ENCODE results near the gene PPM1J. TPM values are rescaled to one million over a fixed set of nuclear protein-coding genes. Genes with fewer than 3 reads are reported as not detected.

The PPM1J gene
- total RNA-seq, 1 donor from 2014 or later: 5.2 TPM

DNA sequence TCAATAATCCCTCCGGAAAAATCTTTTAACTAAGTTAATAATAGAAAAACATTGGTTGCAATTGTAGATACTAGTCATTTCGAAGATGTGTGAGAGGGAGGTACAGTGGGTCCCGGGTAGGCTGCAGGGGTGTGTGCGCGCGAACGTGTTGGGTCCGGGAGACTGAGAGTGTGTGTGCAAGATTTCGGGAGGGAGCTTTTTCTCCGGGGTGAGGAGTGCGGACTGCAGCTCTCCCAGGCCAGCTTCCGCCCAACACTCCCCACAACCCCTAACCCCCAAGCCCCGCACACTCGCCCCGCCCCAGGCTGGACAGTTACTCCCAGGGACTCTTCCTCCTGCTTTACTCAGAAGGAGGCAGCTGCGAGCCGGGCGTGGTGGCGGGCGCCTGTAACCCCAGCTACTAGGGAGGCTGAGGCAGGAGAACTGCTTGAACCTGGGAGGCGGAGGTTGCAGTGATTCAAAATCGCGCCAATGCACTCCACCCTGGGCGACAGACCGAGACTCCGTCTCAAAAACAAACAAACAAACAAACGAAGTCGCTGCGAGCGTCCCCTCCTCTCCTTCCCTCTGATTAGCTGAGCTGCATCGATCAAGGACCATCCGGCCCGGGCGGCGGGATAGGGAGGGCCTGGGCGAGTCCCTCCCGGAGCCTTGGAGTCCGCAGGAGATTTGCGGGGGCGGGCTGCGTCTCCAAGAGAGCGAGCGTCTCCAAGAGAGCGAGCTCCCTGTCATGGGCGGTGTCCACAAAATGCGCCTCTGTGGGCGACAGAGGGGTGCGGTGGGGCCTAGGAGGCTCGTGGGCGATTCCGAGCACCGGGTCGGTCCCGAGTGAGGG lies 28.3 kb upstream of the PPM1J start:
- H3K4me1 Mint-ChIP-seq (ENCODE audit: low read depth, unreplicated experiment): no peaks in the 10 kb centered on the region
- Histone ChIP-seq H3K36me3 (ENCODE audit: insufficient read depth, low read length) (no peaks in the 10 kb centered on the region), H3K79me2 (ENCODE audit: insufficient read depth, low read length) (no peaks in the 10 kb centered on the region), H3K27me3 (ENCODE audit: insufficient read depth, low read length) (peaks cover 10% of the 10 kb centered on the region), H3K9ac (ENCODE audit: low read length) (peak overlapping the region; percentile 67), H4K20me1 (ENCODE audit: insufficient read depth, low read length) (no peaks in the 10 kb centered on the region), H2AFZ (ENCODE audit: low read depth, low read length) (peak overlapping the region; percentile 92), H3K4me3 (ENCODE audit: insufficient read depth, low read depth, low read length) (peak overlapping the region; percentile 51), H3K4me1 (ENCODE audit: insufficient read depth, low read length) (peaks cover 6% of the 10 kb centered on the region), H3K27ac (ENCODE audit: low read depth, low read length) (no peak overlapping the region), H3K9me3 (ENCODE audit: insufficient read depth, low read depth, low read length) (no peaks in the 10 kb centered on the region), H3K4me2 (ENCODE audit: low read length) (peak overlapping the region; percentile 92)
- TF ChIP-seq, protein P1, sequence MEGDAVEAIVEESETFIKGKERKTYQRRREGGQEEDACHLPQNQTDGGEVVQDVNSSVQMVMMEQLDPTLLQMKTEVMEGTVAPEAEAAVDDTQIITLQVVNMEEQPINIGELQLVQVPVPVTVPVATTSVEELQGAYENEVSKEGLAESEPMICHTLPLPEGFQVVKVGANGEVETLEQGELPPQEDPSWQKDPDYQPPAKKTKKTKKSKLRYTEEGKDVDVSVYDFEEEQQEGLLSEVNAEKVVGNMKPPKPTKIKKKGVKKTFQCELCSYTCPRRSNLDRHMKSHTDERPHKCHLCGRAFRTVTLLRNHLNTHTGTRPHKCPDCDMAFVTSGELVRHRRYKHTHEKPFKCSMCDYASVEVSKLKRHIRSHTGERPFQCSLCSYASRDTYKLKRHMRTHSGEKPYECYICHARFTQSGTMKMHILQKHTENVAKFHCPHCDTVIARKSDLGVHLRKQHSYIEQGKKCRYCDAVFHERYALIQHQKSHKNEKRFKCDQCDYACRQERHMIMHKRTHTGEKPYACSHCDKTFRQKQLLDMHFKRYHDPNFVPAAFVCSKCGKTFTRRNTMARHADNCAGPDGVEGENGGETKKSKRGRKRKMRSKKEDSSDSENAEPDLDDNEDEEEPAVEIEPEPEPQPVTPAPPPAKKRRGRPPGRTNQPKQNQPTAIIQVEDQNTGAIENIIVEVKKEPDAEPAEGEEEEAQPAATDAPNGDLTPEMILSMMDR (IDR thresholded peaks at IDR 0.05; ENCODE audit: insufficient read depth, low read depth, low read length): no peak
- TF ChIP-seq EZH2 (IDR thresholded peaks at IDR 0.05; ENCODE audit: insufficient read depth, low read length): no peak
- FAIRE-seq (no peak), DNase-seq (ENCODE audit: low read depth) (peak; percentile 13)
- peaks cover 1% of the 10 kb centered on the region for H3K36me3 Mint-ChIP-seq (ENCODE audit: low read depth, unreplicated experiment)
- H3K27ac Mint-ChIP-seq (ENCODE audit: unreplicated experiment): no peak overlapping the region
- H3K27me3 Mint-ChIP-seq (ENCODE audit: low read depth, unreplicated experiment): peaks cover 20% of the 10 kb centered on the region
- H3K4me3 Mint-ChIP-seq (ENCODE audit: unreplicated experiment): no peak overlapping the region
- peaks cover 19% of the 10 kb centered on the region for H3K9me3 Mint-ChIP-seq (ENCODE audit: unreplicated experiment)

DNA sequence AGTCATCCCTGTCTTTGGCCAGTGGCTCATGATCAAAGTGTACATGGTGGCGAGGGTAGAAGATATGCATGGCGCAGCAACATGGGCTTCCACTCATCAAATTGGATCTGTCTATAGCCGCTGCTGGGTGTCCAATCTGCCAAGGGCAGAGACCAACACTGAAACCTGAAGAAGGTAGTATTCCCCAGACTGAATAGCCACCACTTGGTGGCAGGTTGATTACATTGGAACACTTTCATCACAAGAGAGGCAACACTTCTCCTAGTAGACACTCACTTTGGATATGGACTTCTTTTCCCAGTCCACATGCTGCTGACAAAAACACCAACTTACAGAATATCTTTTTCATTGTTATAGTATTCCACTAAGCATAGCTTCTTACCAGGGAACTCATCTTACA lies 22.4 kb upstream of the PPM1J start:
- FAIRE-seq: no peak
- H3K9ac ChIP-seq (ENCODE audit: low read length): no peak overlapping the region
- H3K27ac Mint-ChIP-seq (ENCODE audit: unreplicated experiment): no peak overlapping the region
- H3K4me2 ChIP-seq (ENCODE audit: low read length): no peak overlapping the region
- peaks cover 12% of the 10 kb centered on the region for H3K9me3 Mint-ChIP-seq (ENCODE audit: unreplicated experiment)
- no peak for DNase-seq (ENCODE audit: low read depth)
- no peak overlapping the region for H3K27ac ChIP-seq (ENCODE audit: low read depth, low read length)
- no peak overlapping the region for H3K4me3 Mint-ChIP-seq (ENCODE audit: unreplicated experiment)
- H3K4me1 Mint-ChIP-seq (ENCODE audit: low read depth, unreplicated experiment): peaks cover 14% of the 10 kb centered on the region
- no peaks in the 10 kb centered on the region for H3K9me3 ChIP-seq (ENCODE audit: insufficient read depth, low read depth, low read length)
- TF ChIP-seq, protein P1 (IDR thresholded peaks at IDR 0.05; ENCODE audit: insufficient read depth, low read depth, low read length): no peak
- no peak for TF ChIP-seq EZH2 (IDR thresholded peaks at IDR 0.05; ENCODE audit: insufficient read depth, low read length)
- peaks cover 8% of the 10 kb centered on the region for H3K27me3 Mint-ChIP-seq (ENCODE audit: low read depth, unreplicated experiment)
- no peak overlapping the region for H3K4me3 ChIP-seq (ENCODE audit: insufficient read depth, low read depth, low read length)
- H3K79me2 ChIP-seq (ENCODE audit: insufficient read depth, low read length): no peaks in the 10 kb centered on the region
- no peaks in the 10 kb centered on the region for H4K20me1 ChIP-seq (ENCODE audit: insufficient read depth, low read length)
- peaks cover 2% of the 10 kb centered on the region for H3K36me3 Mint-ChIP-seq (ENCODE audit: low read depth, unreplicated experiment)
- H3K36me3 ChIP-seq (ENCODE audit: insufficient read depth, low read length): no peaks in the 10 kb centered on the region
- no peak overlapping the region for H2AFZ ChIP-seq (ENCODE audit: low read depth, low read length)
- H3K4me1 ChIP-seq (ENCODE audit: insufficient read depth, low read length): peaks cover 16% of the 10 kb centered on the region
- peaks cover 5% of the 10 kb centered on the region for H3K27me3 ChIP-seq (ENCODE audit: insufficient read depth, low read length)

DNA sequence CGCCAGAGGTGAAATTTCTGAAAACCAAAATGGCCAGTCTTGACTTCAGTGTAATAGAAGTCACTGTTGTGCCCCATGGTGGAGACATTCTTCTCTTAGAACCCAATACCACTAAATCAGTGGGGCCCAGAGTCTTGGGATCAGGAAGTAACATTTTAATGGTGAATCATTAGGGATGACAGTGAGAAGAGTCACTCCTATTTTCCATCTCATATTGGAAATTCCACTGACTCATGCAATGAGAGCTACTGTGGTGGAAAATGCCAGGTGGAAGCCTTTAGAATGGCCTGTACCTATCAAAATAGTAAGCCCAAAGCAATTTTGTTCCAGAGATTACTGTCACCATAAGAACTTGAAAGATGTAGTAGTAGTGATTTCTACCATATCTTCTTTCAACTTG lies 20.6 kb upstream of the PPM1J start:
- H3K79me2 ChIP-seq (ENCODE audit: insufficient read depth, low read length): no peaks in the 10 kb centered on the region
- no peaks in the 10 kb centered on the region for H3K36me3 ChIP-seq (ENCODE audit: insufficient read depth, low read length)
- no peaks in the 10 kb centered on the region for H3K9me3 ChIP-seq (ENCODE audit: insufficient read depth, low read depth, low read length)
- no peak overlapping the region for H3K9ac ChIP-seq (ENCODE audit: low read length)
- H3K9me3 Mint-ChIP-seq (ENCODE audit: unreplicated experiment): peaks cover 10% of the 10 kb centered on the region
- no peaks in the 10 kb centered on the region for H4K20me1 ChIP-seq (ENCODE audit: insufficient read depth, low read length)
- no peaks in the 10 kb centered on the region for H3K27me3 ChIP-seq (ENCODE audit: insufficient read depth, low read length)
- no peak overlapping the region for H2AFZ ChIP-seq (ENCODE audit: low read depth, low read length)
- peaks cover 14% of the 10 kb centered on the region for H3K4me1 Mint-ChIP-seq (ENCODE audit: low read depth, unreplicated experiment)
- TF ChIP-seq EZH2 (IDR thresholded peaks at IDR 0.05; ENCODE audit: insufficient read depth, low read length): no peak
- TF ChIP-seq, protein P1 (IDR thresholded peaks at IDR 0.05; ENCODE audit: insufficient read depth, low read depth, low read length): no peak
- peak overlapping the region; percentile 42 for H3K4me2 ChIP-seq (ENCODE audit: low read length)
- FAIRE-seq: peak; percentile 83
- peaks cover 2% of the 10 kb centered on the region for H3K36me3 Mint-ChIP-seq (ENCODE audit: low read depth, unreplicated experiment)
- H3K27me3 Mint-ChIP-seq (ENCODE audit: low read depth, unreplicated experiment): peaks cover 2% of the 10 kb centered on the region
- peak overlapping the region; percentile 79 for H3K27ac ChIP-seq (ENCODE audit: low read depth, low read length)
- no peak overlapping the region for H3K4me3 ChIP-seq (ENCODE audit: insufficient read depth, low read depth, low read length)
- peaks cover 16% of the 10 kb centered on the region for H3K4me1 ChIP-seq (ENCODE audit: insufficient read depth, low read length)
- no peak overlapping the region for H3K4me3 Mint-ChIP-seq (ENCODE audit: unreplicated experiment)
- peak overlapping the region; percentile 50 for H3K27ac Mint-ChIP-seq (ENCODE audit: unreplicated experiment)
- peak; percentile 90 for DNase-seq (ENCODE audit: low read depth)
